Left renal pelvis (tissue), 4 donors: ENCODE measurements around the gene GRID1. TPM values are rescaled to one million over a fixed set of nuclear protein-coding genes. Genes with fewer than 3 reads are reported as not detected.
"Not testable (repeated sequence)": the region's sequence is repeated elsewhere in the genome, so short reads cannot be mapped to it uniquely, and the experiment has no call there.

ENCODE experiments used
- DNase-seq, 4 donors: peaks; one replicate each; pipeline ENCODE4 v3.0.0-alpha.2; 2013; ENCODE audit warnings: low read depth in 4 of 4, low spot score in 3 of 4
- polyA plus RNA-seq, 4 donors: library from polyadenylated mRNA; unstranded; fragments of 120-200 nt; gene quantifications; one replicate each; pipeline ENCODE4 v1.2.1, GENCODE V29; 2013; ENCODE audit not compliant: insufficient read length in 4 of 4

The GRID1 gene
- polyA plus RNA-seq, 4 donors, result 1.6 to 5.4 (median 1.9) TPM

- DNase-seq, result no peak
These were observed 26.1 kb upstream of the GRID1 start for GRCh38 chr10:86392723-86393094.

GRCh38 chr10:86391986-86392722 is 25.6 kb upstream of the GRID1 start:
- no peak for DNase-seq

- no peak for DNase-seq
These were observed 24.7 kb upstream of the GRID1 start for GRCh38 chr10:86391236-86391840.

GRCh38 chr10:86390337-86391120 is 23.9 kb upstream of the GRID1 start:
- DNase-seq, result no peak

GRCh38 chr10:86389441-86390193 is 23.0 kb upstream of the GRID1 start:
- no peak for DNase-seq

- DNase-seq, result not testable (repeated sequence)
These were observed 22.5 kb upstream of the GRID1 start for GRCh38 chr10:86389109-86389440.

GRCh38 chr10:86388119-86388704 is 21.6 kb upstream of the GRID1 start:
- no peak for DNase-seq

- no peak for DNase-seq
These were observed 20.7 kb upstream of the GRID1 start for GRCh38 chr10:86387178-86387794.

GRCh38 chr10:86385806-86386205 is 19.2 kb upstream of the GRID1 start:
- no peak for DNase-seq

- no peak for DNase-seq
These were observed 11.2 kb upstream of the GRID1 start for GRCh38 chr10:86377797-86378146.

- no peak for DNase-seq
These were observed 10.5 kb upstream of the GRID1 start for GRCh38 chr10:86376852-86377796.

- no peak for DNase-seq
These were observed 9.8 kb upstream of the GRID1 start for GRCh38 chr10:86376403-86376802.

GRCh38 chr10:86375204-86375603 is 8.6 kb upstream of the GRID1 start:
- no peak for DNase-seq

- DNase-seq, result no peak
These were observed 8.1 kb upstream of the GRID1 start for GRCh38 chr10:86374664-86375063.

GRCh38 chr10:86373828-86374227 is 7.2 kb upstream of the GRID1 start:
- no peak for DNase-seq

GRCh38 chr10:86373251-86373650 is 6.7 kb upstream of the GRID1 start:
- DNase-seq, result no peak

- no peak for DNase-seq
These were observed 6.2 kb upstream of the GRID1 start for GRCh38 chr10:86372784-86373239.

- DNase-seq, result no peak
These were observed 5.7 kb upstream of the GRID1 start for GRCh38 chr10:86372119-86372783.

- no peak for DNase-seq
These were observed 5.1 kb upstream of the GRID1 start for GRCh38 chr10:86371691-86372090.
